ENCODE data around the gene FANCG. TPM values are rescaled to one million over a fixed set of nuclear protein-coding genes. Genes with fewer than 3 reads are reported as not detected.

Gene FANCG
- total RNA-seq, 1 experiment from 2014 or later, result 108 TPM

DNA sequence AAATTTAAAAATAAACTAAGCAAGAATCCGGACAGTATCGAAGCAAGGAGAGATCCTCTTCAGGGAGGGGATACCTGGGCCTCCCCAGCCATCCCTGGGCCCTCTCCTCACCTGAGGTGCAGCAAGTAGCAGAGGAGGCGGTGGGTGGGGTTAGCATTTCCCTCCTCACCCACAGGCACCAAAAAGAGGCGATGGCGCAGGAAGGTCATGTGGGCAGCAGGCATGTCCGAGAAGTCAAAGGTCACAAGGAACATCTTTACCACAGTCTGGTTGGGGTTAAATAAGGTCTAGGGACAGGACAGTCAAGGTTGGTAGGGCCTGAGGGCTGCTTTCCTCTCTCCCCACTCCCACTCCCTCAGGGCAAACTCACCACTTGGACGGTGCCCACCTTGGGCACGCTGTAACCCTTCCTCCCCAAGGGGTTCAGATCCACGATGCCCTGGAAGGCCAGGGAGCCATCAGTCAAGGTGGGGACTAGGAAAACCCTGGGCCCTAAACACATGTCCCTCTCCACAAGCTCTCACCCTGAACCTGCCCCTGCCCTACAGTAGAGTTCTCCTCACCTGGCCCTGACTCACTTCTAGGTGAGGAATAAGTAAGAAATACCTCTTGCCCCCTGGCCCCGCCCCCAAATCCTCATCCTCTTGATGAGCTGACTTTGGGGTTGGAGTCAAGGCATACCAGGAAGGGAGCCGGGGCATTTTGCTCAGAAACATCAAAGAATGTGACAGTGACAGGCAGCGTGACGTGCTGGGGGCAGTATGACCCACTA is 26.0 kb upstream of the FANCG start (continued):
- no peak for TF ChIP-seq FOXP1 (CRISPR knock-in tag; IDR thresholded peaks at IDR 0.05; ENCODE audit: borderline replicate concordance)
- TF ChIP-seq OVOL2 (CRISPR knock-in tag; IDR thresholded peaks at IDR 0.05; ENCODE audit: borderline replicate concordance), result no peak
- TF ChIP-seq, protein P1, sequence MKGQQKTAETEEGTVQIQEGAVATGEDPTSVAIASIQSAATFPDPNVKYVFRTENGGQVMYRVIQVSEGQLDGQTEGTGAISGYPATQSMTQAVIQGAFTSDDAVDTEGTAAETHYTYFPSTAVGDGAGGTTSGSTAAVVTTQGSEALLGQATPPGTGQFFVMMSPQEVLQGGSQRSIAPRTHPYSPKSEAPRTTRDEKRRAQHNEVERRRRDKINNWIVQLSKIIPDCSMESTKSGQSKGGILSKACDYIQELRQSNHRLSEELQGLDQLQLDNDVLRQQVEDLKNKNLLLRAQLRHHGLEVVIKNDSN (CRISPR knock-in tag; IDR thresholded peaks at IDR 0.05), result no peak
- no peak for TF ChIP-seq MXD4 (CRISPR knock-in tag; IDR thresholded peaks at IDR 0.05; ENCODE audit: borderline replicate concordance)
- TF ChIP-seq, protein P2, sequence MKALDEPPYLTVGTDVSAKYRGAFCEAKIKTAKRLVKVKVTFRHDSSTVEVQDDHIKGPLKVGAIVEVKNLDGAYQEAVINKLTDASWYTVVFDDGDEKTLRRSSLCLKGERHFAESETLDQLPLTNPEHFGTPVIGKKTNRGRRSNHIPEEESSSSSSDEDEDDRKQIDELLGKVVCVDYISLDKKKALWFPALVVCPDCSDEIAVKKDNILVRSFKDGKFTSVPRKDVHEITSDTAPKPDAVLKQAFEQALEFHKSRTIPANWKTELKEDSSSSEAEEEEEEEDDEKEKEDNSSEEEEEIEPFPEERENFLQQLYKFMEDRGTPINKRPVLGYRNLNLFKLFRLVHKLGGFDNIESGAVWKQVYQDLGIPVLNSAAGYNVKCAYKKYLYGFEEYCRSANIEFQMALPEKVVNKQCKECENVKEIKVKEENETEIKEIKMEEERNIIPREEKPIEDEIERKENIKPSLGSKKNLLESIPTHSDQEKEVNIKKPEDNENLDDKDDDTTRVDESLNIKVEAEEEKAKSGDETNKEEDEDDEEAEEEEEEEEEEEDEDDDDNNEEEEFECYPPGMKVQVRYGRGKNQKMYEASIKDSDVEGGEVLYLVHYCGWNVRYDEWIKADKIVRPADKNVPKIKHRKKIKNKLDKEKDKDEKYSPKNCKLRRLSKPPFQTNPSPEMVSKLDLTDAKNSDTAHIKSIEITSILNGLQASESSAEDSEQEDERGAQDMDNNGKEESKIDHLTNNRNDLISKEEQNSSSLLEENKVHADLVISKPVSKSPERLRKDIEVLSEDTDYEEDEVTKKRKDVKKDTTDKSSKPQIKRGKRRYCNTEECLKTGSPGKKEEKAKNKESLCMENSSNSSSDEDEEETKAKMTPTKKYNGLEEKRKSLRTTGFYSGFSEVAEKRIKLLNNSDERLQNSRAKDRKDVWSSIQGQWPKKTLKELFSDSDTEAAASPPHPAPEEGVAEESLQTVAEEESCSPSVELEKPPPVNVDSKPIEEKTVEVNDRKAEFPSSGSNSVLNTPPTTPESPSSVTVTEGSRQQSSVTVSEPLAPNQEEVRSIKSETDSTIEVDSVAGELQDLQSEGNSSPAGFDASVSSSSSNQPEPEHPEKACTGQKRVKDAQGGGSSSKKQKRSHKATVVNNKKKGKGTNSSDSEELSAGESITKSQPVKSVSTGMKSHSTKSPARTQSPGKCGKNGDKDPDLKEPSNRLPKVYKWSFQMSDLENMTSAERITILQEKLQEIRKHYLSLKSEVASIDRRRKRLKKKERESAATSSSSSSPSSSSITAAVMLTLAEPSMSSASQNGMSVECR (CRISPR knock-in tag; IDR thresholded peaks at IDR 0.05; ENCODE audit: borderline replicate concordance), result no peak
- TF ChIP-seq NFE2L1 (CRISPR knock-in tag; IDR thresholded peaks at IDR 0.05), result no peak

DNA sequence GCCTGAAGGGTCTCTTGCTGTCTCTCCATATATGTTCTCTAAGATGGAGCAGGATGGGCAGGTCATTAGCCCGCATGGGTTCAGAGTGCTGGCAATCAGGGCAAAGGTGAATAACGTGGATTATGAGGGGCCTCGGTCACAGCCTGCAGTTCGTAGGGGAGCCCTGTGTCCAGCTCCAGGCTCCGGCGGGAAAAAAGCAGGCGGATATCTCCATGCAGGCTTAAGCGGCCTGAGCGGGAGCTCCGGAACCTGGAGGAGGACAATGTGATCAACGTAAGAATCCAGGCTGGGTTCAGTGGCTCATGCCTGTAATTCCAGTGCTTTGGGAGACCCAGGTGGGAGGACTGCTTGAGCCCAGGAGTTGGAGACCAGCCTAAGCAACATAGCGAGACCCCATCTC is 25.4 kb upstream of the FANCG start:
- no peaks in the 10 kb centered on the region for H3K27me3 Mint-ChIP-seq (ENCODE audit: low read depth)
- H3K36me3 Mint-ChIP-seq, result peaks cover 14% of the 10 kb centered on the region
- H3K27ac Mint-ChIP-seq, result no peak overlapping the region
- H3K4me1 Mint-ChIP-seq, result peaks cover 16% of the 10 kb centered on the region
- TF ChIP-seq, protein P3, sequence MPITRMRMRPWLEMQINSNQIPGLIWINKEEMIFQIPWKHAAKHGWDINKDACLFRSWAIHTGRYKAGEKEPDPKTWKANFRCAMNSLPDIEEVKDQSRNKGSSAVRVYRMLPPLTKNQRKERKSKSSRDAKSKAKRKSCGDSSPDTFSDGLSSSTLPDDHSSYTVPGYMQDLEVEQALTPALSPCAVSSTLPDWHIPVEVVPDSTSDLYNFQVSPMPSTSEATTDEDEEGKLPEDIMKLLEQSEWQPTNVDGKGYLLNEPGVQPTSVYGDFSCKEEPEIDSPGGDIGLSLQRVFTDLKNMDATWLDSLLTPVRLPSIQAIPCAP (CRISPR knock-in tag; IDR thresholded peaks at IDR 0.05), result no peak
- TF ChIP-seq ELF4 (CRISPR knock-in tag; IDR thresholded peaks at IDR 0.05; ENCODE audit: low read depth), result no peak
- TF ChIP-seq ZNF671 (CRISPR knock-in tag; IDR thresholded peaks at IDR 0.05), result no peak
- 0 out of 2 replicates have a peak overlapping the region, but pooled peaks have one; percentile 5 for H3K4me3 Mint-ChIP-seq
- no peak for DNase-seq (ENCODE audit: low spot score)
- no peaks in the 10 kb centered on the region for H3K9me3 Mint-ChIP-seq
- CTCF ChIA-PET, result no interaction called here
- POLR2A ChIA-PET, result no interaction called here
- ATAC-seq, result no peak

DNA sequence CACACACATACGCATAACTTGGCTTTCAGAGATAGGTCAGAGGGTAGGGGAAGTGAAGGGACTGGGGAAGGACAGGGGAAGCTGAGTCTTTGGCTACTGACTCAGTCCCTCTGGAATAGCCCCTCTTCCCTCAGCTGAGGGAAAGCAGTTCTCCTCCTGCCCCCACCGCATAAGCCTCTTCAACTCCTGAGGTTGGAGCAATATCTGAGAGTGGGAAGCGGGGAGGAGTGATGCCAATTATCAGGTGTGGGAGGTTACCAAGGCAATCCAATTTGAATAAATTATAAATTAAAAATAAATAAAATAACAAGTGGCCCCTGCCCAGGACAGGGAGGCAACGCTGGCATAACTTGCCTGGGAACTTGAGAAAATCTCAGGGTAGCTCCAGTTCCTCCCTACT is 24.8 kb upstream of the FANCG start:
- ChIA-PET CTCF (interaction anchor here (1.6 kb wide), 1 partner anchor 449 kb away, joined by 6 read pairs; no protein-coding TSS in a partner anchor), POLR2A (interaction anchor here (2.7 kb wide), 1 partner anchor 33 kb away, joined by 15 read pairs; the partner anchor contains the start of gene VCP)
- Mint-ChIP-seq H3K36me3 (peaks cover 19% of the 10 kb centered on the region), H3K27ac (peak overlapping the region; percentile 99; the same call in 1 of the 2 replicates), H3K4me1 (peaks cover 16% of the 10 kb centered on the region), H3K9me3 (no peaks in the 10 kb centered on the region), H3K27me3 (ENCODE audit: low read depth) (no peaks in the 10 kb centered on the region), H3K4me3 (peak overlapping the region; percentile 96; the same call in 1 of the 2 replicates)
- ATAC-seq, result no peak
- no peak for DNase-seq (ENCODE audit: low spot score)
- TF ChIP-seq CREM (CRISPR knock-in tag; IDR thresholded peaks at IDR 0.05) (no peak), HMGA2 (CRISPR knock-in tag; IDR thresholded peaks at IDR 0.05) (no peak), MXD4 (CRISPR knock-in tag; IDR thresholded peaks at IDR 0.05; ENCODE audit: borderline replicate concordance) (no peak), ELF4 (CRISPR knock-in tag; IDR thresholded peaks at IDR 0.05; ENCODE audit: low read depth) (no peak)
- TF ChIP-seq, protein P3 (CRISPR knock-in tag; IDR thresholded peaks at IDR 0.05), result no peak

All from WTC11 (cell line).